PC-9 (cell line): Measurements from ENCODE around the gene MORC2. TPM values are rescaled to one million over a fixed set of nuclear protein-coding genes. Genes with fewer than 3 reads are reported as not detected.

Experiments
- BruUV-seq: library from RNA; stranded (reverse); fragments of 400-500 nt; replicated peaks from 2 replicates; lab custom pipeline; 2021; lab: Mats Ljungman, UMichigan
- CTCF ChIA-PET: fragments of 300-600 bp; sonication (Branson Sonifier 250); formaldehyde crosslinking; loops from one replicate; lab custom pipeline; 2022; ENCODE audit warnings: antibody characterized with exemption; lab: Charles Lee
- POLR2A ChIA-PET: fragments of 300-600 bp; sonication (Branson Sonifier 250); formaldehyde crosslinking; loops from one replicate; lab custom pipeline; 2022; ENCODE audit warnings: antibody characterized with exemption; ENCODE audit not compliant: unreplicated experiment; lab: Charles Lee
- DNase-seq, 2 experiments: peaks; one replicate each; pipeline versions ENCODE4 v3.0.0 to v3.0.0-alpha.2; 2015 to 2022; ENCODE audit warnings: mixed read lengths in 1 of 2
- H2AFZ ChIP-seq: fragments of 200-600 bp; sonication (generic); 2 replicates; pipeline ENCODE4 v1.8.1; 2017; ENCODE audit warnings: antibody characterized with exemption
- H3F3A ChIP-seq: fragments of 200-600 bp; sonication (generic); 2 replicates; pipeline ENCODE4 v1.8.1; 2017; ENCODE audit warnings: antibody characterized with exemption, mild to moderate bottlenecking, low read depth; ENCODE audit not compliant: insufficient read depth
- H3K27ac ChIP-seq: fragments of 200-600 bp; sonication (generic); 2 replicates; pipeline ENCODE4 v1.6.1; 2016; ENCODE audit warnings: mixed run types
- H3K27me3 ChIP-seq: fragments of 200-600 bp; sonication (generic); 2 replicates; pipeline ENCODE4 v1.6.1; 2016; ENCODE audit warnings: low read depth, mixed run types; ENCODE audit not compliant: insufficient read depth
- H3K36me3 ChIP-seq: fragments of 200-600 bp; sonication (generic); 2 replicates; pipeline ENCODE4 v1.6.1; 2016; ENCODE audit warnings: low read depth, mixed run types
- H3K4me1 ChIP-seq: fragments of 200-600 bp; sonication (generic); replicated peaks from 2 replicates; pipeline ENCODE4 v1.6.1; 2016; ENCODE audit warnings: mixed run types; ENCODE audit not compliant: insufficient read depth
- H3K4me2 ChIP-seq: fragments of 200-600 bp; sonication (generic); 2 replicates; pipeline ENCODE4 v1.6.1; 2017; ENCODE audit warnings: mixed run types
- H3K4me3 ChIP-seq: fragments of 200-600 bp; sonication (generic); 2 replicates; pipeline ENCODE4 v1.6.1; 2016; ENCODE audit warnings: mixed run types
- H3K79me2 ChIP-seq: fragments of 200-600 bp; sonication (generic); 2 replicates; pipeline ENCODE4 v1.6.1; 2017; ENCODE audit warnings: low read depth, mixed run types
- H3K9me2 ChIP-seq: fragments of 200-600 bp; sonication (generic); 2 replicates; pipeline ENCODE4 v1.8.1; 2017; ENCODE audit warnings: mild to moderate bottlenecking; ENCODE audit not compliant: insufficient read depth
- H3K9me3 ChIP-seq: fragments of 200-600 bp; sonication (generic); 2 replicates; pipeline ENCODE4 v1.8.1; 2016; ENCODE audit warnings: low read depth; ENCODE audit not compliant: insufficient read depth
- H4K20me1 ChIP-seq: fragments of 200-600 bp; sonication (generic); 2 replicates; pipeline ENCODE4 v1.8.1; 2017; ENCODE audit not compliant: insufficient read depth
- EZH2 ChIP-seq: fragments of 200-600 bp; sonication (generic); IDR thresholded peaks from 2 replicates; pipeline ENCODE4 v1.8.0; 2017; ENCODE audit warnings: antibody characterized with exemption, low read depth
- intact Hi-C: fragments of 100-400 bp; cut with micrococcal nuclease; formaldehyde crosslinking; loops from one replicate; pipeline ENCODE4 v1.10.0; 2022; ENCODE audit not compliant: unreplicated experiment
- total RNA-seq: library from RNA; stranded (reverse); gene quantifications from 2 replicates; pipeline ENCODE4 v1.2.3, GENCODE V29; 2021
- TF ChIP-seq, protein P1 (sequence below): fragments of 200-600 bp; sonication (generic); conservative IDR thresholded peaks from 2 replicates; pipeline ENCODE4 v1.6.1; 2017; ENCODE audit warnings: mixed run types, antibody characterized with exemption, mild to moderate bottlenecking, moderate library complexity

The MORC2 gene
- total RNA-seq, 1 experiment from 2014 or later = 39.8 TPM

- BruUV-seq = no TSS peak
- H3K9me3 ChIP-seq = no peaks in the 10 kb centered on the region
- H2AFZ ChIP-seq = no peak overlapping the region
- ChIA-PET CTCF (no interaction called here), POLR2A (no interaction called here)
- no peaks in the 10 kb centered on the region for H4K20me1 ChIP-seq
- no peaks in the 10 kb centered on the region for H3K79me2 ChIP-seq
- TF ChIP-seq, protein P1, sequence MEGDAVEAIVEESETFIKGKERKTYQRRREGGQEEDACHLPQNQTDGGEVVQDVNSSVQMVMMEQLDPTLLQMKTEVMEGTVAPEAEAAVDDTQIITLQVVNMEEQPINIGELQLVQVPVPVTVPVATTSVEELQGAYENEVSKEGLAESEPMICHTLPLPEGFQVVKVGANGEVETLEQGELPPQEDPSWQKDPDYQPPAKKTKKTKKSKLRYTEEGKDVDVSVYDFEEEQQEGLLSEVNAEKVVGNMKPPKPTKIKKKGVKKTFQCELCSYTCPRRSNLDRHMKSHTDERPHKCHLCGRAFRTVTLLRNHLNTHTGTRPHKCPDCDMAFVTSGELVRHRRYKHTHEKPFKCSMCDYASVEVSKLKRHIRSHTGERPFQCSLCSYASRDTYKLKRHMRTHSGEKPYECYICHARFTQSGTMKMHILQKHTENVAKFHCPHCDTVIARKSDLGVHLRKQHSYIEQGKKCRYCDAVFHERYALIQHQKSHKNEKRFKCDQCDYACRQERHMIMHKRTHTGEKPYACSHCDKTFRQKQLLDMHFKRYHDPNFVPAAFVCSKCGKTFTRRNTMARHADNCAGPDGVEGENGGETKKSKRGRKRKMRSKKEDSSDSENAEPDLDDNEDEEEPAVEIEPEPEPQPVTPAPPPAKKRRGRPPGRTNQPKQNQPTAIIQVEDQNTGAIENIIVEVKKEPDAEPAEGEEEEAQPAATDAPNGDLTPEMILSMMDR = no peak
- TF ChIP-seq EZH2 = no peak
- H3K4me1 ChIP-seq = no peaks in the 10 kb centered on the region
- no peaks in the 10 kb centered on the region for H3K27me3 ChIP-seq
- no peak overlapping the region for H3K4me3 ChIP-seq
- DNase-seq = no peak
- intact Hi-C loops = no loop called here
- H3K4me2 ChIP-seq = no peak overlapping the region
- H3K27ac ChIP-seq = no peak overlapping the region
- no peaks in the 10 kb centered on the region for H3K36me3 ChIP-seq
- H3F3A ChIP-seq = no peaks in the 10 kb centered on the region
- H3K9me2 ChIP-seq = no peaks in the 10 kb centered on the region
These were observed 61.6 kb downstream of the MORC2 start for GRCh38 chr22:30906946-30907345.

DNA sequence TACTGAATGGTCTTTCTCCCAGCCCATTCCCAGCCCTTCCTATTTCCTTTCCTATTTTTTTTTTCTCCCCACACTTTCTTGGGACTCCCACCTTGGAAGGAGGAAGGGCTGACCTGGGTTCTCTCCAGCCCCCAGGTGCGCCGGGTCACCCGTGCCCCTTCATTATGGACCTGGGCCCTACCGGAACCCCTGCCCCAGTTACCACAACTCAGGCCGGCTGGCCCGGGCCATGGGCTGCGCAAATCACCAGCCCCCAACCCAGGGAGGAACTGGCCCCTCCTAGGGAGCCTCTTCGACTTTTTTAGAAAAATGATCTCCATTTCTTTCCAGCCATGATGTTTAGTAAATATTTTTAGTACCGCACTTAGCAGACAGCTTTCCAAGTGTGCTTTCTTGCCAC, 62.2 kb downstream of the MORC2 start:
- H2AFZ ChIP-seq = no peak overlapping the region
- no peak overlapping the region for H3K4me3 ChIP-seq
- no peaks in the 10 kb centered on the region for H3K9me2 ChIP-seq
- no TSS peak for BruUV-seq
- H3K79me2 ChIP-seq = no peaks in the 10 kb centered on the region
- H3K36me3 ChIP-seq = no peaks in the 10 kb centered on the region
- POLR2A ChIA-PET = no interaction called here
- no peaks in the 10 kb centered on the region for H3K9me3 ChIP-seq
- H3K4me1 ChIP-seq = no peaks in the 10 kb centered on the region
- CTCF ChIA-PET = no interaction called here
- H3F3A ChIP-seq = no peaks in the 10 kb centered on the region
- no peaks in the 10 kb centered on the region for H3K27me3 ChIP-seq
- TF ChIP-seq, protein P1 = no peak
- TF ChIP-seq EZH2 = no peak
- no peak overlapping the region for H3K27ac ChIP-seq
- intact Hi-C loops = no loop called here
- DNase-seq = no peak
- H4K20me1 ChIP-seq = no peaks in the 10 kb centered on the region
- H3K4me2 ChIP-seq = no peak overlapping the region

GRCh38 chr22:30905696-30906341, 62.8 kb downstream of the MORC2 start:
- Histone ChIP-seq H3F3A (no peaks in the 10 kb centered on the region), H3K9me3 (no peaks in the 10 kb centered on the region), H4K20me1 (no peaks in the 10 kb centered on the region), H3K36me3 (no peaks in the 10 kb centered on the region), H2AFZ (no peak overlapping the region), H3K27me3 (no peaks in the 10 kb centered on the region), H3K79me2 (no peaks in the 10 kb centered on the region), H3K4me2 (no peak overlapping the region), H3K27ac (no peak overlapping the region), H3K4me3 (no peak overlapping the region), H3K4me1 (no peaks in the 10 kb centered on the region), H3K9me2 (no peaks in the 10 kb centered on the region)
- no peak for DNase-seq
- POLR2A ChIA-PET = no interaction called here
- CTCF ChIA-PET = interaction anchor here (0.7 kb wide), 1 partner anchor 197 kb away, joined by 4 read pairs; no protein-coding TSS in a partner anchor
- intact Hi-C loops = no loop called here
- TF ChIP-seq EZH2 = no peak
- TF ChIP-seq, protein P1 = no peak
- BruUV-seq = no TSS peak
